Tibial artery (tissue), 4 donors: ENCODE data around the gene UBE2C.

Experiments used
- DNase-seq, 2 donors: peaks; one replicate each; pipeline ENCODE4 v3.0.0-alpha.2; 2019
- H3K27ac ChIP-seq, 2 donors: fragments of 200-600 bp; sonication (generic) in 1 of 2; 1 replicate in 1 of 2; 2 replicates in 1 of 2; pipeline ENCODE4 v1.5.1; 2018 to 2019; ENCODE audit warnings: mild to moderate bottlenecking in 1 of 2
- H3K27me3 ChIP-seq, 2 donors: fragments of 200-600 bp; sonication (generic) in 1 of 2; one replicate each; pipeline versions ENCODE4 v1.5.1 to v1.6.0; 2016 to 2019
- H3K36me3 ChIP-seq, 3 donors: fragments of 200-600 bp; sonication (generic) in 2 of 3; one replicate each; pipeline ENCODE4 v1.5.1; 2016 to 2019; ENCODE audit warnings: mild to moderate bottlenecking in 2 of 3
- H3K4me1 ChIP-seq, 4 donors: fragments of 200-600 bp; sonication (generic) in 2 of 4; 1 replicate in 3 of 4; 2 replicates in 1 of 4; pipeline ENCODE4 v1.5.1; 2016 to 2019
- H3K4me3 ChIP-seq, 2 donors: fragments of 200-600 bp; sonication (generic) in 1 of 2; 1 replicate in 1 of 2; 2 replicates in 1 of 2; pipeline ENCODE4 v1.5.1; 2018 to 2019; ENCODE audit warnings: mild to moderate bottlenecking in 2 of 2
- H3K9me3 ChIP-seq, 3 donors: fragments of 200-600 bp; sonication (generic) in 1 of 3; one replicate each; pipeline ENCODE4 v1.5.1; 2016 to 2019
- CTCF ChIP-seq, 2 experiments: fragments of 200-600 bp in 1 of 2; fragments of 450-650 bp in 1 of 2; IDR thresholded peaks; one replicate each; pipeline ENCODE4 v1.5.1; 2017 to 2019; ENCODE audit warnings: antibody characterized with exemption in 2 of 2, mild to moderate bottlenecking in 1 of 2, moderate library complexity in 1 of 2
- intact Hi-C: fragments of 100-400 bp; cut with DNase I; formaldehyde crosslinking; loops from one replicate; pipeline ENCODE4 v1.15.0; 2023; ENCODE audit warnings: low total_unique reads

Gene UBE2C

GRCh38 chr20:45861221-45862075 is 49.0 kb downstream of the UBE2C start:
- intact Hi-C loops = no loop called here
- TF ChIP-seq CTCF (IDR thresholded peaks at IDR 0.05) = no peak
- no peaks in the 10 kb centered on the region for H3K9me3 ChIP-seq
- no peaks in the 10 kb centered on the region for H3K27me3 ChIP-seq
- no peak overlapping the region for H3K4me3 ChIP-seq
- peaks cover 0 to 17% (median 11%) of the 10 kb centered on the region in 4 donors for H3K4me1 ChIP-seq
- H3K27ac ChIP-seq = no peak overlapping the region
- H3K36me3 ChIP-seq = no peaks in the 10 kb centered on the region
- DNase-seq = no peak

- no peak for TF ChIP-seq CTCF (IDR thresholded peaks at IDR 0.05)
- no peaks in the 10 kb centered on the region for H3K27me3 ChIP-seq
- intact Hi-C loops = no loop called here
- H3K36me3 ChIP-seq = no peaks in the 10 kb centered on the region
- no peak for DNase-seq
- no peak overlapping the region for H3K27ac ChIP-seq
- H3K9me3 ChIP-seq = no peaks in the 10 kb centered on the region
- no peak overlapping the region for H3K4me3 ChIP-seq
- H3K4me1 ChIP-seq = peaks cover 0 to 2% (median under 1%) of the 10 kb centered on the region in 4 donors
Measured at GRCh38 chr20:45863543-45864470, 51.4 kb downstream of the UBE2C start.

- intact Hi-C loops = no loop called here
- no peak for TF ChIP-seq CTCF (IDR thresholded peaks at IDR 0.05)
- Histone ChIP-seq H3K27ac (no peak overlapping the region), H3K36me3 (no peaks in the 10 kb centered on the region), H3K9me3 (no peaks in the 10 kb centered on the region), H3K4me3 (no peak overlapping the region), H3K27me3 (no peaks in the 10 kb centered on the region), H3K4me1 (no peaks in the 10 kb centered on the region)
- DNase-seq = no peak
Measured at GRCh38 chr20:45866454-45866853, 54.0 kb downstream of the UBE2C start.
